NCI-H69 (cell line): ENCODE data around the gene CYP2W1.
A peak's percentile ranks its signal among the peaks of the same experiment; 100 is the strongest.

Source experiments
- DNase-seq: peaks from one replicate; lab custom pipeline; 2025; lab: John Stamatoyannopoulos, UW

CYP2W1 gene

DNA sequence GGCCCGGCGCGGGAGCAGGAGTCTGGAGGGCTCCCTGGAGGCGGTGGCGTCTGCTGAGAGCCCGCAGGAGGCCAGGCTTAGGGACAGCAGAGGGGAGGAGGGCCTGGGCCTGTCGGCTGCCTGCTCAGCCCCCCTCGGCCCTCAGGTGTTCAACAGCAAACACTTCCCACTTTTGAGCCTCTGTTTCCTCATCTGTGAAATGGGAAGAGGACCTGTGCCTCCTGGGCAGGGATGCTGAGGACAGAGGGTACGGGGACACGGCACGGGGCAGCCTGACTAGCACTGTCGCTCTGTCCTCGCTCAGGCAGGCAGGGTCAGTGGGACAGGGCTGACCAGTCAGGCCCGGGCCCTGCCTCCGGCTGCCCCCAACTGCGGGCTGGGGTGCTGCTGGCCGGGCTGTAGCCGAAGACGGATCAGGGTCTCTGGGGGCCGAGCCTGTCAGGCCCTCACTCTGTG lies 663 bp downstream of the CYP2W1 start:
- DNase-seq, result no peak

GRCh38 chr7:984361-985126 lies 1.6 kb downstream of the CYP2W1 start:
- DNase-seq, result no peak

DNA sequence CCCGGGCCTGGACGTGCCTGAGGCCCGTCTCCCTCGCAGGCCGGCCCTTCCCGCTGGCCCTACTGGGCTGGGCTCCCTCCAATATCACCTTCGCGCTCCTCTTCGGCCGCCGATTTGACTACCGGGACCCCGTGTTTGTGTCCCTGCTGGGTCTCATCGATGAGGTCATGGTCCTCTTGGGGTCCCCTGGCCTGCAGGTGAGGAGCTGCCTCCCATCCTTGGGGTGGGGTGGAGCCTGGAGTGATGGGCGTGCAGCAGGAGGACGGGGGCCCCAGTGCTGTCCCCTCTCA lies 2.1 kb downstream of the CYP2W1 start:
- no peak for DNase-seq

GRCh38 chr7:985915-986741 lies 3.1 kb downstream of the CYP2W1 start:
- peak; percentile 73 for DNase-seq

GRCh38 chr7:986766-987751 lies 4.1 kb downstream of the CYP2W1 start:
- DNase-seq, result peak; percentile 34

GRCh38 chr7:987909-988308 lies 4.9 kb downstream of the CYP2W1 start:
- no peak for DNase-seq

DNA sequence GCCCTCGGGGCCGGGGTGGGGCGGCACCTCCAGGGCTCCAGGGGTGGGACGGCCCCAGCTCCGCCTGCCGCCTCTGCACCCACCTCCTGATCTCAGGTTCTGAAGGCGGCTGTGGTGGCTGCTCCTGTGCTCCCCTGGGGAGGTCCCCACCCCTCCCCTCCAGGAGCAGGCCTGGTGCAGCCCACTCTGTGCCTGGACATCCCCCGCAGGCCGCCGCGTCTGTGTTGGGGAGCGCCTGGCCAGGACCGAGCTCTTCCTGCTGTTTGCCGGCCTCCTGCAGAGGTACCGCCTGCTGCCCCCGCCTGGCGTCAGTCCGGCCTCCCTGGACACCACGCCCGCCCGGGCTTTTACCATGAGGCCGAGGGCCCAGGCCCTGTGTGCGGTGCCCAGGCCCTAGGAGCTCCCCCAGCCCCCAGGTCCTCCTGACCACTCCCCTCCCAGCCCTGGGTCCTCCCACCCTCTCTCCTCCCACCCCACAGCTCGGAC lies 5.5 kb downstream of the CYP2W1 start:
- peak; percentile 60 for DNase-seq

DNA sequence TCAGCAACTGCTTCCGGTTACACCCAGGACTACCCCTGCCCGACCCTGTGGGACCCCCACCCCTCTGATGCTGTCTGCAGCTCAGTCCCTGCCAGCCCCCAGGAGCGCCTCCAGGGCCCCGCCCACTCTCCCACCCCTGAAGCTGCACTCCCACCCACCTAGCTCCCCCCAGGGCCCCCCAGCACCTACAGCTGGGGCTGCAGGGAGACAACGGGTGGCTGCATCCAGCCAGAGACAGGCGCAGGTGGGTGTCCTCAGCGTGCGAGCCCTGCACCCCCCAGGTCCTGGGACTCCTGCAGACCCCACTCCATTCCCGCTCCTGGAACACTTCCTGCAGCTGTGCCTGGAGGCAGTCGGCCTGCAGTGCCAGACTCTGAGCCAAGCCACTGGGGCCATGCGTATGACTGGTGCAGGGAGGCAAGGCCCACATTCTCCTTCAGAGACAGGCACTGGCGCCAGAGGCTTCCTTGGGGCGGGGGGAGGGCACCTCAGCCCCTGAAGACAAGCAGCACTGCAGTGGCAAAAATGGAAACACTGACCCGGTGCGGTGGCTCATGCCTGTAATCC lies 6.1 kb downstream of the CYP2W1 start:
- peak; percentile 66 for DNase-seq

DNA sequence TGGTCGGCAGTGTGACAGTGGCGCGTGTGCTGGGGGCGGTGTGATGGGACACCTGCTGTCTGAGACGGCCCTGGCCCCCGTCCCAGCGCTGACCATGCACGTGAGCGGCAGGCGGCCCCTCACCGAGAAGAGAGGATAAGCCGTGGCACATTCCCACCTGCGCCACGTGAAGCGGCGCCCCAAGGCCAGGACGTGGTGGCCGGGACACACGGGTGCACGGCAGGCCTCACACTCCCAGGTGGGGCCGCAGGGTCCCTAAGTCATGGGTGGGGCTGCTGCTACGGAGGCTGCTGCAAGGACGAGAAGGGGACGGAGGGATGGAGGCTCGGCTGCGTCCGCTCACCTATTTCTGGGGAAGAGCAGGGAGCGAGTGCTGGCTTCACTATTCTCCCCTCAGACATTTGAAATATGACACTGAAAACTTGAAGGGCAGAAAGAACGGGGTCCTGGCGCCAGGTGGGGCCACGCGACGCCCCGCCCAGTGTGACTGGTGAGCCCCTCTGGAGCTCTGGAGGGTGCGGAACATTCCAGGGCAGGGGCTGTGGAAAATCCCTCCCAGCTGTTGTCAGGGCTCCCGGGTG lies 7.5 kb downstream of the CYP2W1 start:
- DNase-seq, result peak; percentile 30

DNA sequence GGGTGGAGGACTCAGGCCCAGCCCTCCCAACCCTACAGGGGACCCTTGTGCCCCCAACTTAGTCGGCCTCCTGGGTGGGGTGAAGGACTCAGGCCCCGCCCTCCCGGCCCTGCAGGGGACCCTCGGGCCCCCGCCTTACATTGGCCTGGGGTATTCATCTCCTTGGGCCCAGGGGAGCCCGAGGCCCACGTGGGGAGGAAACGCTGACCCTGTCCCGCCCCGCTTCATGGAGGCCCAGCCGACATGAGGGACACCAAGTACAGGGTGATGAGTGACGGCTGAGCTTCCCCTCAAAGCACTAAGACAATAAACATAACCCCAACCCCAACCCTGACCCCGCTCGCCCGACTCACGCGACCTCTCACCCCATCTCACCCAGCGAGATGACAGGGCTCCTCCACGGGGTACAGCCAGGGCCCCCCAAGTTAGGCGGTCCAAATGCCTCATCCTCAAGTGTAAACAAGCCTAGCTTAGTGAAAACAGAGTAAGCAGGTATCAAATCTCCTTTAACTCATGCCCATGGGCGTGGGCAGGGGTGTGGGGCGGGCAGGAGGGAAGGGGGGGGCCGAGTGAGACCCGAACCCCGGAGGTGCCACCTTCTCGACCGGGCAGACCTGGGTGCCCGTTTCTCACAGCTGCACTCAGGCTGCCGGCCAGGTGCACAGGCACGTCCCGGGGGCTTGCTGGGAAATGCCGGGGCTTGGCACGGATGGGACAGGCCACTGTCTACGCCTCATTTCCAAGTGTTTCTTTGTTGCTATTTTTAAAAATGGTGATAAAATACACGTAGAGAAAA lies 8.2 kb downstream of the CYP2W1 start:
- no peak for DNase-seq

DNA sequence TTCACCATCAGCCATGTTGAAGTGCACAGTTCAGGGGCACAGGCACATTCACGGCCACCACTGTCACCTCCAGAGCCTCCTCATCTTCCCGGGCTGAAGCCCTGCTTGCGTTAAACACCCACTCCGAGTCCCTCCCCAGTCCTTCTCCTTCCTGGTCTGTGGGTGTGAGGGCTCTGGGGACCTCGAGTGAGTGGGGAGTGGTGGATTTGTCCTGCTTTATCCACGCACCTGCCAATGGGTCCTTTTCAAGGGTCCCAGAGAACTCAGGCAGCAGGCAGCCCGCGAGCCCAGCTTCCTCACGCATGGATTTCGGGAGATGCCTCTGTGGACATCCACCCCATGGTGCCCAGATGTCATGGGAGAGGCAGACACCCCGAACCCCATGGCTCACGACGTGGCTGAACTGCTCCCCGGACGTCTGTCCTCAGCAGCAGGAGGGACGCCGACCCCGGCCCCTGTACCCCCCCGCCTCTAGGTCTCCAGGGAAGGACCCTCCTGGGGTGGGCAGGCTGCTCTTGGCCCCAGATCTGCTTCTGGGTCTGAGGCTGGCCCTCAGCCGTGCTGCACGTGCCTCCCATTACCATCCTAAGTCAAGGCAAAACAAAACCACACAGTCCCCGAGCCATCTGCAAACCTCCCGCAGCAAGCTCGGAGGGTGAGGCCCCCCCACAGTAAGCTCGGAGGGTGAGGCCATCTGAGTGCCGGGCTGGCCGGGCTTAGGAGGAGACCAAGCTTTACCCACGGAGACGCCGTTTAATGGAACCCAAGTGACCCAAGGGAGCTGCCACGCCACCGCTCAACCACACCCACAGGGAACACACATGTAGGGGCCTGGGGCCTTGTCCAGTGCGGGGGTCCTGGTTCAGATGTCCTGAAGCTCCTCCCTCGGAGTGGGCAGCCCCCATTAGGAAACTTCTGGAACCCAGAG lies 9.0 kb downstream of the CYP2W1 start:
- DNase-seq, result peak; percentile 26

DNA sequence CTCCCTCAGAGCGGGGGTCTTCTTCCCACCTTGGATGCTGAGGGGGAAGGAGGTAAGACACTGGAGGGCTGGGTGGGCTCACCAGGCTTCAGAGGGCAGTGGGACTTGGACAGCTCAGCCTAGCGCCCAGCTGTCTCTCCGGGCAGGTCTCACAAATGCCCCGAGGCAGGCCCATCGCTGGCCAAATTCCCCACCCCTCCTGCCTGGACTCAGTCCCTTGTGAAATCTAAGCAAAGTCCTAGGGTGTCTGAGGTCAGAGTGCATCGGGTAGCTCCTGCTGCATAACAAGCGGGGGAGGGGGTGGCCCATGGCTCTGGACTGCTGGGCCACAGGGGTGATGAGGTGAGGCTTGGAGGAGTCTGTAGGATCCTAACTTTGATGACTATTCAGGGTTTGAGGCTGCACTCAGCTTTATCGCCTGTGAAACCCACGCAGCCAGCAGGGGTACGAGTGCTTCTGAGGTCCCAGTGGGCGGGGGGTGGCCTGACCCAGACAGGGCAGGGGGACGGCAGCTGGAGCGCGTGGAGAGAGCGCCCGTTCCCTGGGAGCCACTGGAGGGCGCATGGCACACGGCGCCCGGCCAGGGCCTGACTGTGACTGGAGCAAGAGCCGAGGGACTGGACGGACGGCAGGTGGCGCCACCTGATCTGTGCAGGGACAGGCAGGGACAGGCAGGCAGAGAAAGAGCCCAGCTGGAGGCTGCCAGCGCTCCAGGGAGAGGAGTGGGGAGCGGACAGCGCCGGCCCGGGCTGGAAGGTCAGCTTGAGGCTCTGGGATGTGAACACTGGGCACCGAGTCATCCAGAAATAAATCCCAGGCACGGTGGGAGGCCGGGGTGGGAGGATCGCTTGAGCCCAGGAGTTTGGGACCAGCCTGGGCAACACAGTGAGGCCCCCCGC lies 10.0 kb downstream of the CYP2W1 start:
- DNase-seq, result peak; percentile 95

GRCh38 chr7:994592-995308 lies 11.8 kb downstream of the CYP2W1 start:
- no peak for DNase-seq

DNA sequence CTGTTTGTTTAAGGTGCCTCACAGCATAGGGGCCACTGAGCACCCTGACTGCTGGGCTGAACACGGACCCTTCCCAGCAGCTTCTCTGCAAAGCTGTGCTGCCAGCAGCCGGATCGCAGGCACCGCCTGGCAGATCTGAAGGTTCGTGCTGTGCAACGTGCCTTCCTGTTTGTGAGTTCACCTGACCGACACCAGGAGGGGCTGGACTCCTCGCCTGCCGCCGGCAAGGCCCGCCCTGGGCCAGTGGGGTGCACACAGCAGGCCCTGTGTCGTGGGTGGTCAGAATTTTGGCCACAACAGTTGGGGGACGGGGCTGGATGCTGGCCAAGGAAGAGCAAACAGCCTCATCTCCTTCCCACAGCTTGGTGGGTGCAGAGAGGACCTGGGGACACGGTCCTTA lies 12.6 kb downstream of the CYP2W1 start:
- no peak for DNase-seq

DNA sequence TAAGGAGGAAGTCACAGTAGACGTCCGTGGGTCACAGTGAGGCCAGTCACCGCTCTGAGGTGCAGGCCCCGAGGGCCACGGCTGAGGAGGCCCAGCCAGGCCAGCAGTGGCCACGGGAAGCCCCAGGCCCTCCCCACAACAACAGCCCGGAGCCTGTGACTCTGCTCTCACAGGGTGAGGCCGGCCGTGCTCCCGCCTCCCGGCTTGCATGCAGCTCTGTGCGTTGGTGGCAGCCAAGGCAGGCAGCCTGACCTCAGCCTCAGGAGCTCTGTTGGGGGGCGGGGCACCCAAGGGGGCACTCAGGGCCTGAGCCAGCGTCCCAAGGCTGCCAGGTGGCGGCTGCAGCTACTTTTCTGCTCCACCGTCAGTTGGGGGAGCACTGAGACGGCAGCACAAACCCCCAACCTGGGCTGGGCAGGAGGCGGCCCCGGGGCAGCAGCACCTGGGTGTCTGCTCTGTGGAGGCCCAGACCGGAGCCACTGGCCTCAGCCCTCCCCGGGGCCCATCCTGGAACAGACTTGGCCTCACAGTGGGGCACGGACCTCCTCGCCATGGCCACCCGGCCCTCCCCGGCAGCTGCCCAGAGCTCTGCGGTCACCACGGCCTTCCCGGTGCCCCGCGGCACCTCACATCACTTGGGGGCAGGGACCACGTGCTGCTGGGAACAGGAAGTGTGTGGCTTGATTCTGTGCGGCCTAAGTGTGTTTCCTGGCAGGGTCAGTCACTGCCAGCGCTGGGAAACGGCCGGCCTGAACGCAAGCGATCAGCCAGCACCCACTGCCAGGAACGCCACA lies 13.3 kb downstream of the CYP2W1 start:
- DNase-seq, result no peak

- no peak for DNase-seq
These were observed 14.7 kb downstream of the CYP2W1 start for GRCh38 chr7:997404-998395.
